PC-9 (cell line): ENCODE data around the gene MKI67.
"Not testable (repeated sequence)": the region's sequence is repeated elsewhere in the genome, so short reads cannot be mapped to it uniquely, and the experiment has no call there.

Source experiments
- CTCF ChIP-seq: fragments of 200-600 bp; sonication (generic); conservative IDR thresholded peaks from 2 replicates; pipeline ENCODE4 v1.6.1; 2017; ENCODE audit warnings: mixed run types, antibody characterized with exemption, mild to moderate bottlenecking, moderate library complexity
- EZH2 ChIP-seq: fragments of 200-600 bp; sonication (generic); IDR thresholded peaks from 2 replicates; pipeline ENCODE4 v1.8.0; 2017; ENCODE audit warnings: antibody characterized with exemption, low read depth

DNA sequence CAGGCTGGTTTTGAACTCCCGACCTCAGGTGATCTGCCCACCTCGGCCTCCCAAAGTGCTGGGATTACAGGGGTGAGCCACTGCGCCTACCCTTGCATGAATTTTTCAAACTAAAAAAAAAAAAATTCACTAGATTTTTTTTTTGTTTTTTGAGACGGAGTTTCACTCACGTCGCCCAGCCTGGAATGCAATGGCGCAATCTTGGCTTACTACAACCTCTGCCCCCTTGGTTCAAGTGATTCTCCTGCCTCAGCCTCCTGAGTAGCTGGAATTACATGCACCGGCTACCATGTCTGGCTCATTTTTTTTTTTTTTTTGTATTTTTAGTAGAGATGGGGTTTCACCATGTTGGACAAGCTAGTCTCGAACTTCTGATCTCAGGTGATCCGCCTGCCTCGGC is 12.2 kb upstream of the MKI67 start:
- not testable (repeated sequence) for TF ChIP-seq EZH2, CTCF
